Umbilical cord (tissue), 2 donors: ENCODE results near the gene PIK3AP1. TPM values are rescaled to one million over a fixed set of nuclear protein-coding genes. Genes with fewer than 3 reads are reported as not detected.

Experiments
- DNase-seq: peaks from one replicate; pipeline ENCODE4 v3.0.0-alpha.2; 2015; ENCODE audit warnings: low spot score
- total RNA-seq: library from RNA; depleted of rRNA; stranded (reverse); fragments of >200 nt; gene quantifications from one replicate; pipeline ENCODE4 v1.2.3, GENCODE V29; 2014; ENCODE audit warnings: low replicate concordance; ENCODE audit not compliant: insufficient read depth

Gene PIK3AP1
- total RNA-seq, 1 donor from 2014 or later: 18.3 TPM

DNA sequence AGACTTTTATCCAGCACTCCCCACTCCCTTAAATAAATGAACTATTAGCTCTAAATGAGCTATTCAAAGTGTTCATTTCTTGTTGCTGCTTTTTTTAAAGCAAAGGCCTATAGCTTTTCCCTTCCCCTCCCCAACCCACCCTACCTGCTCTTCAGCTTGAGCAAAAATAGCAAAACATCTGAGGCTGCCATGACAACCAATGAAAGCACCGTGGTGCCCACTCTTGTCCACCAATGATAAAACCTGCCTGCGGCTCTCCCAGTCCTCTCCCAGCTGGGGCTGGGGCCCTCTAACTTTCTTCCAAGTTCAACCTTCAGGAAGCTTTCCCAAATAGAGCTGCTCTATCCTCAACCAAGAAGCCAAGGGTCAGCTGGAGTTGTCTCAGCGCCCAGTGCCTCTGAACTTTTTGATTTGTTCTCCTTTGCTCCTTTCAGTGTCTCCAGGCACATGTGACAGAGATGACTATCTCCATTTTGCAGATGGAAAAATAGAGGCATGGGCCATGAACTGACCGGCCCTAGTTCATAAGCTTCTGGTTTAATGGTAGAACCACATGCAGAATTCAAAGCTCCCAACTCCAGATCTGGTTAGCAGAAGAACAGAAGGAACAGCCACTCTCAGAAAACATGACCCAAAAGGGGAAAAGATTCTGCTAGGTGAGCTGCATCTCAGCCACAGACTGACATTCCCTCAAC lies 47.7 kb downstream of the PIK3AP1 start:
- DNase-seq: peak; percentile 35

DNA sequence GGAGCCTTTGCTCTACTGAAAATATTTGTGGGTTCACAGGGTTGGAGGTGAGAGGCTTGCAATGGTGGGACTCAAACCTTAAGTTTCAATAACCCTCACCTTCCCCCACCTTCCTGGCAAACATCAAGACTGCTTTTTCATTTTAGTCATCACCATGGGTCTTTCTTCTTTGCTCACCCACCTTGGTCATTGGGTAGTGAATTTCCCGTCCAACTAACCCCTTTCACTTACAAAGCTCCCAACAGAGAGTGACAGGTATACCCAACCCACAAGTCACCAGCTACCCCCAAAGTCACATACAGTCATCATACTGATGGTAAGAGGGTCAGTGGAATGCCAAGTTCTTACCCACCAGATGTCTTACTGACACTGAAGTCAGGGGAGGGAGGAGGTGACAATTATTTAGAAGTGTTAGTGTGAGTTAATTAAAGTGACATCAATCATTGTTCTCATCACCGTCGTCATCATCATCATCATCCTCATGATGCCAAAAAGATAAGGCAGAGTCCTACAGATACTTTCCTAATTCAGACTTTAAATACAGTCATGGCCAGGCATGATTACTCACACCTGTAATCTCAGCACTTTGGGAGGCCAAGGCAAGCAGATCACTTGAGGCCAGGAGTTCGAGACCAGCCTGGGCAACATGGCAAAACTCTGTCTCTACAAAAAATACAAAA lies 49.0 kb downstream of the PIK3AP1 start:
- no peak for DNase-seq

DNA sequence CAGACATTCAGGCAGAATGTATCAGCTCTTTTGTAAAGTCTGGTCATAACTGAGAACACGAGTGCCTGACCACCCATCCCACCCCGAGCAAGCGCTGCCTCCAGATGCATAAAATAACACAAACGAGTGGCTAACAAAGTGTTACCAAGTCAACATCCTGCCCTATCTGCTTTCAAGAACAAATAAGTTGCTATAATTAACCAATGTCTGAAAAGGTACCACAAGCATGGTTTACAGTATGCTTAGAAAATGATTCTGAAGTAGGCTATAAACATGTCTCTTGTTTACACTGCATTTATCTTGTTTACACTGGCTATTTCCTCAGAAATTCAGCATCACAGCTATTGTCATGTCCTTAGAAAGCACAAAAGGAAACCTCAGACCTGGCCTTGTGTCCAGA lies 49.5 kb downstream of the PIK3AP1 start:
- DNase-seq: no peak

DNA sequence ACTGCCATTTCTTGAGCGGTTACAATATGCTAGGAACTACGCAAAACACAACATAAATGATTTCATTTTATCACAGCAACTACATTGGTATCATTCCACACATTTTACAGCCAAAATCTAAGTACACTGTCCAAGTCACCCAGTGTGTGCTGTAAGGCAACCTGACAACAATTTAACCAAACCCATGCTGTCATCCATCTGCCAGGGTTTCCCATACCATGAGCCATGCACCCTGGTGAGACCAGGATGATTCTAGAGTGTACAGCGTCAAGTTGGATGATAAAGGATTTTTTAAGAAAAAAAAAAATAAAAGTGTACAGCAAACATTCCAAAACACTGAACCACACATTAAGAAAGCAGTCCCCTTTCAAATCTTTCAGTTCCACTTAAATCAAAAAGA lies 52.9 kb downstream of the PIK3AP1 start:
- no peak for DNase-seq

DNA sequence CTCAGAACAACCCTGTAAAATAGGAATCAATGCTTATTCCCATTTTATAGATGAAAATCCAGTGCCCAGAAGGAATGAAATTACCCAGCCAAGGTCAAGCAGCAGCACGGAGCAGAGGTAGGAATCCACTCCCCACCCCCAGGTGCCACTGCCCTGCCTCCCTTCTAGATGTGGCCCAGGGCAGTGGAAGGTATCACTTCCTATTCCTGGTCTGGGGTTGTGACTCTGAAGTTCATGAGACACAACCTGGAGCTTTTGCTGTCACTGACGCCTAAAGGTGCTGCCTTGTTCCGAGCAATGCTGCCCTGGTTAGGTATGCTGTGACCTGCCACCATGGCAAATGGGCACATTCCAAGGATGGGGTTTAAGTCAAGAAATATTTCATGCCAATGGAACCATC lies 53.6 kb downstream of the PIK3AP1 start:
- no peak for DNase-seq

DNA sequence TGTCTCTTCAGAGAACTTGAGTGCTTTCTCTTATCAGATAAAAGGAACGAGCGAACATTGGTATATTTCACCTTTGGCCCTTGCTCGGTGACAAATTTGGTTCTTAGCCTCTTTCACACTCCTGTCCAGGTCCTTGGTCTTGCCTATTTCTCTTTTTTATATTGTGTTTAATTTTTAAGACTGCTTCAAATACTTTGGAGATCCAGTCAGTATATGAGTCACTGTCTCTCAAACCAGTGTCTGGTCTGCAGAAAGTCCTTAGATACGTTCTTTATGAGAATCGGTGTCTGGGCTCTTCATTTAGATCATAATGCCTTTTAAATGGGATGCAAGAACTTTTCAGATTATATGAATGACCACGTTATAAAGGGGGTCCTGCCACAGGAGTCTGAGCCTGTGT lies 55.0 kb downstream of the PIK3AP1 start:
- peak; percentile 72 for DNase-seq

DNA sequence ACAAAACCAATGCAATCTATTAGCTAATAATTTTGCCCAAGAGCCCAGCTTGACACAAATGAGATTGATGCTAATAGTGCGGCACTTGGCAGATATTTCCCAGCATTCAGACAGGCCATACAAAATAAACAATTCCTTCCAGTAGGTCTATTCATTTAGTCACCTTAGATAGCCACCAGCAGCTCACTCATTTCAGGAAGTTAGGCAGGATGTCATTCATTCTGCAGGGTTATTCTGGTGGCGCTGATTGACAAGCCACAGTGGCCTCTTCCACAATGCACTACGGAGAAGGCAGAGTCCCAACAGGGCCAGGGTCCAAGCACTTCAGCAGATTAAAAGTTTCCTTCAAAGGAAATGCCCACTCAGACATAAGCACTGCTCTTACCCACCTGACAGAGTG lies 55.8 kb downstream of the PIK3AP1 start:
- DNase-seq: no peak

DNA sequence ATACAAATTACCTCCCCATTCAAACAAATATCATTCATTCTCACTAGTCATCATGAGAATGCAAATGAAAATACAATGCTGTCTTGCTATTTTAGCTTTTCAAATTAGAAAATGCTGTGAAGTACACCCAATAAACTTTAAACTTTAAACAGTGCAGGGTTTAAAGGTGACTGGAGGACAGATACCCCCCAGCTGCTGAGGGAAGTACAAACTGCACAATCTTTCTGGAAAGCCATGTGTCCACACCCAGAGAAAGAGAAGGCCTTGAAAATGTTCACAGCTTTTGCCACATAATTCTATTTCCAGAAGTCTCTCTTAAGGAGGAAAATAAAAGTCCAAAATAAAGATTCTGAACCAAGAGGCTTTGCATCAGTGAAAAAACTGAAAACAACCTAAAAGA lies 56.5 kb downstream of the PIK3AP1 start:
- DNase-seq: peak; percentile 51

DNA sequence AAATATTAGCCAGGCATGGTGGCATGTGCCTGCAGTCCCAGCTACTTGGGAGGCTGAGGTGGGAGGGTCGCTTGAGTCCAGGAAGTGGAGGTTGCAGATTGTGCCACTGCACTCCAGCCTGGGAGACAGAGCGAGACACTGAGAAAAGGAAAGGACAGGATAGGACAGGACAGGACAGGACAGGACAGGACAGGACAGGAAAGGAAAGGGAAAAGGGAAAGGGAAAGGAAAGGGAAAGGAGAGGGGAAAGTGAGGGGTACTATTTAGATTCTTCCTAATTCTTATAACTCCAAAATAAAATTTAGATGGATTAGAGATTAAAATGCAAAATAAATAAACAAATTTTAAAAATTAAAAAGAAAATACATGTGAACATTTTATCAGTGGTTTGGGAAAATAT lies 58.7 kb downstream of the PIK3AP1 start:
- no peak for DNase-seq

DNA sequence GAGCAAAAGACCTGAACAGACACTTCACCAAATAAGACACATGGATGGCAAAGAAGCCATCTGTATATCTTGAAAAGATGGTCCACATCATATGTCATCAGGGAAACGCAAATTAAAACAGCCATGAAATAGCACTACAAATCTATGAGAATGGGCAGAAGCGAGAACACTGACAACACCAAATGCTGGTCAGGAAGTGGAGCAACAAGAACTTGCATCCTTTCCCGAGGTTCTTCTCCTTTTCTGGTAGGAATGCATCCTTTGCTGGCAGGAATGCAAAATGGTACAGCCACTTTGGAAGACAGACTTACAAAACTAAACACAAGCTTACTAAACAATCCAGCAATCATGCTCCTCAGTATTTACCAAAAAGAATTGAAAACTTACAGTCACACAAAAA lies 60.0 kb downstream of the PIK3AP1 start:
- DNase-seq: no peak

DNA sequence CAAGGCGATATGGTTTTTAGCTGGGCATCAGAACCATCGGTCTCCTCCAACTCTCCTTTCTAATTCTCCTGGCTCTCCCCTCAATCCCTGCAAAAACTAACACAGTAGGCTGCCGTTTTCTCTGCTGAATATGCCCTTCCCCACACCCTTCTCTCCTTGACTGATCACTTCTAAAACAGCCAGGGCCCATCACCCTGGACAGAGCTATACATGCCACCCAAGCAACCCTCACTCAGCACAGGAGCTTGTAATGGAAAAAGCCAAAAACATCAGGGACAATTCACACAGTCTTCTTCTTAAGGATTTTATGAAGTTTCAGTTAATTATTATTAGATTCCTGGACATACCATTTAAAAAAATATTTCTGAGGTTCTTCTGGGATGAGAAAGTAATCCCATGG lies 61.5 kb downstream of the PIK3AP1 start:
- DNase-seq: no peak

DNA sequence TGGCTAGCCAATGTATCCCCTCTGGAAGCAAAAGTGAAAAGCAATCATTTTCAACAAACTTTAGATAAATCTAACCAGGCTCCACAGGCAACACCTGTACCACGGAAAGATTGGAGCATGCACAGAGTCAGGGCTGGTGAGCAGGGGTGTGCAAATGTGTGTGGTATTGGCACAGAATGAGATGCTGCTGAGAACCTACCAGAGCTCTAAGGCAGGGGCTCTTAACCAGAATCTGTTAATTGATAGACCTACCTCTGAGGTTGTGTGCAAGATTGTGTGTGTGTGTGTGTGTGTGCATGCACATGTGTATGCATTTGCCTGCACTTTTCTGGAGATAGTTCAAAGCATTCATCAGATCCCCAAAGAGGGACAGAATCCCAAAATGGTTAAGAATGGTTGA lies 62.9 kb downstream of the PIK3AP1 start:
- no peak for DNase-seq

DNA sequence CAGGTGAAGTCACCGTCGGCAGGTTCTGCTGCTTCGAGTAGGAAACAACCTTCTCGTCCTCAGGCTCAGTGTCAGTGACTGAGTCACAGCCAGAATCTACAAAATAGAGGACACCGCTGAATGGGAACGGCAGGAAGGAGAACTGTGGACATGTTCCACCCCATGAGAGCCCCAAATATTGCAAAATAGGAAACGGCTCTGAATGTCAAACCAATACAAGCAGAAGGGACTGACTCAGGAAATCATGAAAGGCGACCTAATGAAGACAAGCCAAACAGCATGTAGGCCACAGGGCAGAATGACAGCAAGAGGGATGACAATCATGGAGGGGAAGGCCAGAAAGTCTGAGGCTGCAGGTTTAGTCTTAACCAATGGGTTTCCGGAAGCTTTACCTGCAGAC lies 63.5 kb downstream of the PIK3AP1 start:
- no peak for DNase-seq

DNA sequence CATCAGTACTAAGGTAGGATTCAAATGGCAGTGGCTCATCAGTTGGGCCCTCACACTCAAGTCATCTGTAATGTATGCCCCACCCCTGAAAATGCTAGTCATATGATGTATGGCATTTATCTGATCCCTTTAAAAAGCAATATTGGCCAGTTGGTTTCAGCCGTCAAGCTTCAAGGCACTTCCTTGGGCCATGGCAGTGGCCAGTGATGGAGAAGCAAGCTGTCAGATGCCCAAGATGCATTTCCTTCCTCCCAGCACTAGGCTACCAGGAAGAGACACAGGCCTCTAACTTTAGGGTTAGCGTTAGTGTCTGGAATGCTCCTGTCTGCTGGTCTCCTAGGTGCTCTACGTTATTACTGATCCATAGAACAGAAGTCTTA lies 64.1 kb downstream of the PIK3AP1 start:
- DNase-seq: no peak

DNA sequence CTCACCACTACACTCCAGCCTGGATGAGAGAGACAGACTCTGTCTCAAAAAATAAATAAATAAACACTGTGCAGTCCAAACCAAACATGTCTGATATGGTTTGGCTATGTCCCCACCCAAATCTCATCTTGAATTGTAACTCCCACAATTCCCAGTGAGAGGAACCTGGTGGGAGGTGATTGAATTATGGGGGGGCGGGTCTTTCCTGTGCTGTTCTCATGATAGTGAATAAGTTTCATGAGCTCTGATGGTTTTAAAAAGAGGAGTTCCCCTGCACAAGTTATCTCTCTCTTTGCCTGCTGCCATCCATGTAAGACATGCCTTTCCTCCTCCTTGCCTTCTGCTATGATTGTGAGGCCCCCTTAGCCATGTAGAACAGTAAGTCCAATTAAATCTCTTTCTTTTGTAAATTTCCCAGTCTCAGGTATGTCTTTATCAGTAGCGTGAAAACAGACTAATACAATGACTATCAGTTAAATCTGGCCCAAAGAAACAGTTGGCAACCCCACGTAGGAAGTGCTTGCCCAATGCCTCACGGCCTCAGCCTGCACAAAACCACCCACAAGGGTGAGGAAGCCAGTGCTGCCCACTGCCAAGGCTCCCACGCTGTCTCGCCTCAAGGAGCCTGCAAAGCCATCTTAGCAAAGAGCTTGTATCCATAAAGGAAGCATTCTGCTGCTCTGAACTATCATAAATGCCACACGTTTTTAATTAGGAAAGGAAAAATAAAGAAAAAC lies 64.7 kb downstream of the PIK3AP1 start:
- DNase-seq: no peak

DNA sequence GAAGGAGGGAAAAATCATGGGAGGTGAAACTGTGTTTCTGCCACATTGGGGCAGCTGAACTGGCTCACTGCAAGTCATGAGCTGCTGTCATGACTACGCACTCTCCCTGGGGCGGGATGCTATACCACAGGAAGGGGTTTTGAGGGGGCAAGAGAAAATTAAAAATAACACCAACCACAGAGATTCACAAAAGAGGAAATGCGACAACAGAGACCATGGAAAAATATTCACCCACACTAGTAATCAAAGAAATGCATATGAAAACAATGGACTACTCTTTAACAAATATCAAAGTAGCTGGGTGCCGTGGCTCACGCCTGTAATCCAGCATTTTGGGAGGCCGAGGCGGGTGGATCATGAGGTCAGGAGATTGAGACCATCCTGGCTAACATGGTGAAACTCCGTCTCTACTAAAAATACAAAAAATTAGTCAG lies 68.3 kb downstream of the PIK3AP1 start:
- no peak for DNase-seq

DNA sequence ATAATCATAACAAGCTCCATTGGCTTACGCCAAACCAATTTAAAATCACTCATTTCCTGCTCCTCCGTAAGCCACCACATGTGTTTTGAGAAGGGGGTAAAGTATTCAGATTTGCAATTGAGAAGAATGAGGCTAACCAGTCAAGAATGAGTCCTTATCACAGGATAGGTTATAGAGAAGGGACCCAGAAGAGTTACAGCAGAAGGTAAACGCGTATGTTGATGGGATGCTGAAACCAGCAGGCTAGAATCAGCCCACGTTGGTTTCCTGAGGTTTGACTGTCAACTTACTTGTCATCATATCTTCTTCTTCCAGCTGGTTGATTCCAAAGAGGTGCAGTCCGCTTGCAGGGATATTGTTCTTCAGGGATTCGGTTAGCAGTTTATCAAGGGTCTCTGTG lies 69.4 kb downstream of the PIK3AP1 start:
- DNase-seq: no peak

DNA sequence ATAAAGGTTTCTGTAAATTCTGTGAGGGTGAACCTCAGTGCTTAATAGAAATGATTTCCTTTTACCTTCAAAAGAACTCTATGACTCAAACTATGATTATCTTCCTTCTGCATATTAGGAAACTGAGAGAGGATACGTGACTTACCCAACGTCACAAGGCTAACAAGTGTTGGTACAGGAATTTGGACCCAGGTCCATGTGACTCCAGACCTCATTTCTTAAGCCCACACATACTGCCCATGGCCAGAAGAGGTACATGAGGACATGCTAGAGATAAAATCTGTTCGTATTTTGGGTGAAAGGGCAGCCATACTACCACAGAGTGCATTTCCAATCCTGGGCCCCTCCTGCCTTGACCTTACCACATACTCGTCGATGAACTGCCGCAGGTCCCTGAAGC lies 72.0 kb downstream of the PIK3AP1 start:
- no peak for DNase-seq

DNA sequence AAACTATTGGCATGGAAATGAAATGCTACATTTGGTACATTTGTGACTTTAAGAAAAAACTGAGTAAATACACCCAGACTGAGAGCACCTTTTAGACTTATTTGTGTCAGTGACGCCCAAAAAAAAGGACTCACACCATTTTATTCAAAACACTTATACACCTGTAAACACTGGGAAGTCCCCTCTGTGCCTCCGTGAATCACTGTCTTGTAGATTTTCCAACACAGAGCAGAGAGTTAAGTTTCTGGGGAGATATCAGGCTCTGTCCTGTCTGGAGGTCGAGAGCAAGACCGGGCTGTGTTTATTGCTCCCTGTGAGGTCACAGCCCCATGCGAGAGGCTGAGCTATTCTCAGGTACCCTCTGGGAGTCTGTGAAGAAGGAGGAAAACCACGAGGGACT lies 72.8 kb downstream of the PIK3AP1 start:
- DNase-seq: no peak

DNA sequence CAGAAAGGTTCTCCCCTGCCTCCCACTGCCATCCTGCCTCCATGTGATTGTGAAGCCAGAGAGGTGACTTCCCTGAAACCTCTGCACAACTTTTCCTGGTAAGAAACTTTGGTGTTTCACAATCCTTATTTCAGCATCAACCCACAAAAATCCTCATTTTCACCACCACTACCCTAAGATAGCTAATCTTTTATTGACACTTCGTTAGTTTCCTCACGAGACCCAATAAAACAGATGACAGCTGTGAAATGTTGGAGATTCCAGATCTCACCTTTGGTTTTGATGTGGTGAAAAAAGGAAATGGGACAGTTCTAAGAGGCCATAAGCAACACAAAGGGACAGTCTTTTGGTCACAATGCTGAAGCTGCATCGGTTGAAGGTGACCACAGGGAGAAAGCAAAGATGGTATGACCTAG lies 73.6 kb downstream of the PIK3AP1 start:
- DNase-seq: no peak

DNA sequence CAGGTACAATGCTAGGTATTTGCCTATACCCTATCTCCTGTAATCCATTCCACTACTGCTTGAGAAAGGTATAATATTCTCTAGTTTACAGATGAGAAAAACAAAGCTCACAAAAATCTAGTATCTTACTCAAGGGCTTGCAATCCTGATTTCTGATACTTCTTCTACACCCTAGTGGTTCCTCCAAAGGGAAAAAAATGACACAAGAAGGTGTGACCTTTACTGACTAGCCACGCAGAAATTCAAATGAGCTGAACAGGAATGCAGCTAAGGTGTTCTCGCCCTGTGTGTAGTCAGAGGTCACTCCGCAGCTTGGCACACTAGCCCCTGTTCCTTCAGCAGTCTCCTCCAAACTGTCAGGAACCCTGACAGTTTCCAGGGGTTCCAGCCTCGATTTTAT lies 74.0 kb downstream of the PIK3AP1 start:
- DNase-seq: no peak

DNA sequence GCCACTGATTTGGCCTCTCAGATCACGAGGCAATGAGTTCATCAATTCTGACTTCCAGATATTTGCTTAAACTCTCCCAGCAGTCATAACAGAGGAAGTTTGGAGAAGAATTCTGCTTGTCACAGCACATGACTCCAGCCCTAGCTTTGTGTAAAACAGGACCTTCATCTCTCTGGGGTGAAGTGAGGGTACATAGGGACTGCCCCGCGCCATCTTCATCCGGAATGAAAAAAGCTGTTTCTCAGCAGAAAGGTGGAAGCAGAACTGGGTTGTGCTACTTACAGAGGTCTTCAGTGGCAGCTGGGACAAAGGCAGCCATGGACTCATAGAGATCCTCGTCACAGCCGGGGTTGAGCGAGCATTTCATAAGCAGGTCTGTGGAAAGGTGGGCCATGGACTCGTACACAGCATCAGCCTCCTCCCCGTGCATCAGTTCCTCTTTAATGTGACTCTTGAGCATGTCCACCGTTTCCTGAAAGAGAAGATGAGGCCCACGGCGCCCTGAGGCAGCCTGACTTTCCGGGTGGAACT lies 75.1 kb downstream of the PIK3AP1 start:
- DNase-seq: no peak

DNA sequence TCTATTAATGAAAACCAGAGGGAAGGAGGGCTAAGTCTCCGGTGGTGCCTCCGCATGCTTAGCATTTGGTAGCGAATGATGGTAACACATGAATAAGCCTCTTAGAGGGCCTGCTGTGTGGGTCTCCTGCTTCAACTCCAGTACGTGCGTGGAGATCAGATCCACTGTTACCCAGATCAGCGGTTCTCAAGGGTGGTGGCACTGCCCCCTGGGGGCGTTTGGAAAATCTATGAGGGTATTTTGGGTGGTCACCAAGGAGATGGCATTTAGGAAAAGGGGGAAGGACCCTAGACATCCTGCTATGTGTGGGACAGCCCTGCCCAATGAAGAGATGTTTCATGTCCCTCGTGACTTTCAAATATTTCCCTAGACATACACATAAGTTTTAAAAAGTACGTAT lies 76.4 kb downstream of the PIK3AP1 start:
- no peak for DNase-seq
